Naive thymus-derived CD4-positive, alpha-beta T cell (primary cell): ENCODE measurements around the gene RPL27. TPM values are rescaled to one million over a fixed set of nuclear protein-coding genes. Genes with fewer than 3 reads are reported as not detected.

Experiments
- ATAC-seq: fragments of 150-1000 bp; cut with Tn5 transposase; 2 replicates; pipeline ENCODE4 v1.10.0; 2021; ENCODE audit warnings: mild to moderate bottlenecking, moderate library complexity
- CTCF ChIA-PET: fragments of 350-600 bp; sonication (Branson Sonifier 250); formaldehyde crosslinking; loops from one replicate; lab custom pipeline; 2021; ENCODE audit warnings: antibody characterized with exemption; lab: Charles Lee
- POLR2A ChIA-PET: fragments of 350-600 bp; sonication (Branson Sonifier 250); formaldehyde crosslinking; loops from one replicate; lab custom pipeline; 2021; ENCODE audit warnings: antibody characterized with exemption, inconsistent platforms; lab: Charles Lee
- DNase-seq, 9 donors: peaks; one replicate each; pipeline versions ENCODE4 v3.0.0 to v3.0.0-alpha.2; 2020 to 2022; ENCODE audit warnings: mixed read lengths in 1 of 9
- H3K27ac ChIP-seq: one replicate; pipeline ENCODE4 v1.7.0; 2013; ENCODE audit warnings: mild to moderate bottlenecking, low read depth, low read length, moderate library complexity
- H3K27me3 ChIP-seq, 2 donors: one replicate each; pipeline ENCODE4 v1.7.0; 2013; ENCODE audit warnings: low read length in 2 of 2, mild to moderate bottlenecking in 2 of 2, moderate library complexity in 2 of 2; ENCODE audit not compliant: control insufficient read depth in 2 of 2, insufficient read depth in 2 of 2
- H3K36me3 ChIP-seq, 3 experiments: 1 replicate in 2 of 3; 2 replicates in 1 of 3; pipeline ENCODE4 v1.7.0; 2013; ENCODE audit warnings: low read length in 3 of 3, mild to moderate bottlenecking in 3 of 3, moderate library complexity in 1 of 3; ENCODE audit not compliant: insufficient read depth in 3 of 3, control insufficient read depth in 2 of 3
- H3K4me1 ChIP-seq, 2 donors: one replicate each; pipeline ENCODE4 v1.7.0; 2013; ENCODE audit warnings: low read length in 2 of 2, mild to moderate bottlenecking in 2 of 2, moderate library complexity in 1 of 2; ENCODE audit not compliant: control insufficient read depth in 2 of 2, insufficient read depth in 2 of 2
- H3K4me3 ChIP-seq: 2 replicates; pipeline ENCODE4 v1.7.0; 2013; ENCODE audit warnings: mild to moderate bottlenecking, low read length
- H3K9me3 ChIP-seq, 3 experiments: 1 replicate in 2 of 3; 2 replicates in 1 of 3; pipeline ENCODE4 v1.7.0; 2013; ENCODE audit warnings: low read length in 3 of 3; ENCODE audit not compliant: control insufficient read depth in 2 of 3
- H3K27ac Mint-ChIP-seq, 9 donors: one replicate each; pipeline ENCODE4 v1.8.0; 2020 to 2022; ENCODE audit warnings: mixed read lengths in 9 of 9, mild to moderate bottlenecking in 8 of 9, moderate library complexity in 5 of 9, inconsistent platforms in 2 of 9
- H3K27me3 Mint-ChIP-seq, 5 donors: one replicate each; pipeline ENCODE4 v1.8.0; 2021 to 2022; ENCODE audit warnings: mixed read lengths in 5 of 5, mild to moderate bottlenecking in 1 of 5
- H3K36me3 Mint-ChIP-seq, 5 donors: one replicate each; pipeline ENCODE4 v1.8.0; 2020 to 2022; ENCODE audit warnings: mixed read lengths in 5 of 5, mild to moderate bottlenecking in 3 of 5, inconsistent platforms in 1 of 5
- H3K4me1 Mint-ChIP-seq, 7 donors: one replicate each; pipeline ENCODE4 v1.8.0; 2020 to 2022; ENCODE audit warnings: mixed read lengths in 7 of 7, mild to moderate bottlenecking in 3 of 7, inconsistent platforms in 1 of 7
- H3K4me3 Mint-ChIP-seq, 10 donors: one replicate each; pipeline ENCODE4 v1.8.0; 2020 to 2022; ENCODE audit warnings: mild to moderate bottlenecking in 10 of 10, mixed read lengths in 10 of 10, moderate library complexity in 6 of 10, inconsistent platforms in 2 of 10
- H3K9me3 Mint-ChIP-seq, 11 donors: one replicate each; pipeline ENCODE4 v1.8.0; 2020 to 2022; ENCODE audit warnings: mixed read lengths in 11 of 11, mild to moderate bottlenecking in 4 of 11, inconsistent platforms in 1 of 11, moderate library complexity in 1 of 11
- intact Hi-C, 2 donors: fragments of 100-400 bp; cut with micrococcal nuclease; formaldehyde crosslinking; loops; one replicate each; pipeline ENCODE4 v1.15.1; 2023
- polyA plus RNA-seq, 2 donors: library from polyadenylated mRNA; unstranded; fragments of 300-500 nt; fragmentation: Illumina TruSeq; gene quantifications; one replicate each; pipeline ENCODE4 v1.2.3, GENCODE V29; 2021
- total RNA-seq, 6 experiments: library from RNA in 5 of 6; stranded (reverse) in 5 of 6; gene quantifications; 1 replicate in 5 of 6; 2 replicates in 1 of 6; pipeline ENCODE4 v1.2.3 and lab custom pipeline; 2021 to 2026

The RPL27 gene
- total and polyA plus RNA-seq, 7 experiments from 2014 or later: 951 to 2,713 (median 1,834) TPM

GRCh38 chr17:43024407-43025289 lies 26.4 kb downstream of the RPL27 start, which contains the start of gene RND2:
Gene RND2, plus strand, starts transcription at chr17:43025231. Its CDS starts 117 bp downstream, at chr17:43025348.
- intact Hi-C loops: loop anchor here (1.0 to 10.0 kb wide), 7 partner anchors 18 to 832 kb away; partner anchors contain the start of genes BRCA1 (in 1 of the 2), GHDC (in 1 of the 2), IFI35 (in 1 of the 2) and NBR1 (in 1 of the 2)

GRCh38 chr17:43025290-43025657 lies 27.1 kb downstream of the RPL27 start:
- H3K9me3 Mint-ChIP-seq: peaks cover 0 to 2% (median 0%) of the 10 kb centered on the region in 11 donors
- peaks cover 15 to 22% (median 16%) of the 10 kb centered on the region in 7 donors for H3K4me1 Mint-ChIP-seq
- Histone ChIP-seq H3K36me3 (peaks cover 0 to 5% (median 0%) of the 10 kb centered on the region in 3 experiments), H3K27me3 (no peaks in the 10 kb centered on the region), H3K9me3 (no peaks in the 10 kb centered on the region), H3K27ac (no peak overlapping the region), H3K4me3 (peak overlapping the region; percentile 24), H3K4me1 (peaks cover 21% of the 10 kb centered on the region in 2 donors)
- DNase-seq: no peak
- ChIA-PET CTCF (interaction anchor here (1.4 kb wide), 1 partner anchor 14 kb away, joined by 3 read pairs; no protein-coding TSS in a partner anchor), POLR2A (interaction anchor here (0.6 to 2.1 kb wide), 3 partner anchors 336 to 567 kb away, joined by 5 to 13 read pairs (median 5); partner anchors contain the start of gene ATP6V0A1)
- H3K27ac Mint-ChIP-seq: peak overlapping the region in 4 of 9 donors; percentile 52 to 90 (median 84)
- H3K27me3 Mint-ChIP-seq: peaks cover 0 to 16% (median 0%) of the 10 kb centered on the region in 5 donors
- H3K4me3 Mint-ChIP-seq: peak overlapping the region; percentile 73 to 94 (median 85)
- peaks cover 0 to 4% (median 0%) of the 10 kb centered on the region in 5 donors for H3K36me3 Mint-ChIP-seq
- intact Hi-C loops: loop anchor here in 1 of 2 donors (10.0 kb wide), 1 partner anchor 190 kb away; the partner anchor contains the start of gene TMEM106A
- no peak for ATAC-seq

More at GRCh38 chr17:43024407-43025289, 26.4 kb downstream of the RPL27 start, which contains the start of gene RND2:
- H3K4me3 ChIP-seq: peak within 1 kb of the TSS; percentile 70
- Mint-ChIP-seq H3K4me3 (peak within 1 kb of the TSS; percentile 86 to 95 (median 93)), H3K9me3 (peaks cover 0 to 2% (median 0%) of the 10 kb centered on the region in 11 donors), H3K27ac (peak within 1 kb of the TSS; percentile 80 to 91 (median 88)), H3K27me3 (peaks cover 0 to 16% (median 0%) of the 10 kb centered on the region in 5 donors), H3K36me3 (peaks cover 0 to 4% (median 0%) of the 10 kb centered on the region in 5 donors), H3K4me1 (peaks cover 16 to 28% (median 21%) of the 10 kb centered on the region in 7 donors)
- peak; percentile 81 for ATAC-seq
- CTCF ChIA-PET: interaction anchor here (0.7 to 1.9 kb wide), 6 partner anchors 14 to 528 kb away, joined by 3 to 10 read pairs (median 3); partner anchors contain the start of genes IFI35 and RPL27
- H3K36me3 ChIP-seq: peaks cover 0 to 5% (median 0%) of the 10 kb centered on the region in 3 experiments
- POLR2A ChIA-PET: interaction anchor here (0.8 to 2.1 kb wide), 9 partner anchors 12 to 363 kb away, joined by 3 to 19 read pairs (median 4); partner anchors contain the start of genes RPL27 and TMEM106A
- H3K27me3 ChIP-seq: no peaks in the 10 kb centered on the region
- DNase-seq: peak; percentile 65 to 85 (median 77)
- no peaks in the 10 kb centered on the region for H3K9me3 ChIP-seq
- peaks cover 21% of the 10 kb centered on the region in 2 donors for H3K4me1 ChIP-seq
- H3K27ac ChIP-seq: peak within 1 kb of the TSS; percentile 66

- ATAC-seq: no peak
- peaks cover 0 to 2% (median 0%) of the 10 kb centered on the region in 11 donors for H3K9me3 Mint-ChIP-seq
- DNase-seq: no peak
- no peak overlapping the region for H3K27ac ChIP-seq
- H3K27ac Mint-ChIP-seq: peak overlapping the region in 2 of 9 donors; percentile 78 to 90
- peaks cover 0 to 4% (median 0%) of the 10 kb centered on the region in 5 donors for H3K36me3 Mint-ChIP-seq
- H3K27me3 Mint-ChIP-seq: peaks cover 0 to 15% (median 0%) of the 10 kb centered on the region in 5 donors
- peak overlapping the region in 8 of 10 donors; percentile 68 to 94 (median 85) for H3K4me3 Mint-ChIP-seq
- peaks cover 0 to 5% (median 0%) of the 10 kb centered on the region in 3 experiments for H3K36me3 ChIP-seq
- H3K9me3 ChIP-seq: no peaks in the 10 kb centered on the region
- peaks cover 20% of the 10 kb centered on the region in 2 donors for H3K4me1 ChIP-seq
- intact Hi-C loops: loop anchor here in 1 of 2 donors (10.0 kb wide), 1 partner anchor 189 kb away; the partner anchor contains the start of gene TMEM106A
- no peaks in the 10 kb centered on the region for H3K27me3 ChIP-seq
- H3K4me1 Mint-ChIP-seq: peaks cover 10 to 18% (median 13%) of the 10 kb centered on the region in 7 donors
- H3K4me3 ChIP-seq: no peak overlapping the region
- POLR2A ChIA-PET: interaction anchor here (0.6 kb wide), 1 partner anchor 568 kb away, joined by 5 read pairs; the partner anchor contains the start of gene ATP6V0A1
- CTCF ChIA-PET: no interaction called here
Measured at GRCh38 chr17:43025766-43026537, 27.7 kb downstream of the RPL27 start.

GRCh38 chr17:43026595-43026994 lies 28.4 kb downstream of the RPL27 start:
- Histone ChIP-seq H3K36me3 (peaks cover 0 to 5% (median 0%) of the 10 kb centered on the region in 3 experiments), H3K27ac (no peak overlapping the region), H3K9me3 (no peaks in the 10 kb centered on the region), H3K27me3 (no peaks in the 10 kb centered on the region), H3K4me1 (peaks cover 16 to 17% of the 10 kb centered on the region in 2 donors), H3K4me3 (no peak overlapping the region)
- Mint-ChIP-seq H3K4me1 (peaks cover 8 to 14% (median 10%) of the 10 kb centered on the region in 7 donors), H3K36me3 (peaks cover 0 to 4% (median 0%) of the 10 kb centered on the region in 5 donors), H3K27me3 (peaks cover 0 to 14% (median 0%) of the 10 kb centered on the region in 5 donors), H3K4me3 (peak overlapping the region in 6 of 10 donors; percentile 6 to 68 (median 42)), H3K9me3 (peaks cover 0 to 2% (median 0%) of the 10 kb centered on the region in 11 donors), H3K27ac (peak overlapping the region in 3 of 9 donors; percentile 5 to 78 (median 12))
- DNase-seq (no peak), ATAC-seq (no peak)
- ChIA-PET CTCF (no interaction called here), POLR2A (no interaction called here)
- intact Hi-C loops: loop anchor here in 1 of 2 donors (10.0 kb wide), 1 partner anchor 188 kb away; the partner anchor contains the start of gene TMEM106A

- H3K27ac Mint-ChIP-seq: peak overlapping the region in 2 of 9 donors; percentile 5 to 83
- Histone ChIP-seq H3K4me1 (peaks cover 16 to 17% of the 10 kb centered on the region in 2 donors), H3K36me3 (no peaks in the 10 kb centered on the region), H3K27ac (no peak overlapping the region), H3K9me3 (no peaks in the 10 kb centered on the region), H3K4me3 (no peak overlapping the region), H3K27me3 (no peaks in the 10 kb centered on the region)
- intact Hi-C loops: loop anchor here in 1 of 2 donors (10.0 kb wide), 1 partner anchor 187 kb away; the partner anchor contains the start of gene TMEM106A
- H3K4me3 Mint-ChIP-seq: peak overlapping the region in 5 of 10 donors; percentile 13 to 74 (median 66)
- no peak for ATAC-seq
- peaks cover 0 to 4% (median 0%) of the 10 kb centered on the region in 5 donors for H3K36me3 Mint-ChIP-seq
- no peak for DNase-seq
- CTCF ChIA-PET: no interaction called here
- peaks cover 8 to 12% (median 9%) of the 10 kb centered on the region in 7 donors for H3K4me1 Mint-ChIP-seq
- POLR2A ChIA-PET: no interaction called here
- H3K9me3 Mint-ChIP-seq: peaks cover 0 to 2% (median 0%) of the 10 kb centered on the region in 11 donors
- H3K27me3 Mint-ChIP-seq: peaks cover 0 to 14% (median 0%) of the 10 kb centered on the region in 5 donors
Measured at GRCh38 chr17:43027091-43028032, 29.1 kb downstream of the RPL27 start.
